Lower leg skin (tissue), 4 donors: ENCODE measurements around the gene PPP1R2B. TPM values are rescaled to one million over a fixed set of nuclear protein-coding genes. Genes with fewer than 3 reads are reported as not detected.
"Not testable (repeated sequence)": the region's sequence is repeated elsewhere in the genome, so short reads cannot be mapped to it uniquely, and the experiment has no call there.

Source experiments
- DNase-seq, 2 donors: peaks; one replicate each; pipeline ENCODE4 v3.0.0-alpha.2; 2019; ENCODE audit warnings: low spot score in 2 of 2
- H3K4me3 ChIP-seq: fragments of 200-600 bp; sonication (generic); 2 replicates; pipeline ENCODE4 v1.5.1; 2017; ENCODE audit warnings: mild to moderate bottlenecking, low read depth; ENCODE audit not compliant: poor library complexity, severe bottlenecking
- POLR2A ChIP-seq, 2 donors: fragments of 450-650 bp; IDR thresholded peaks; one replicate each; pipeline ENCODE4 v1.6.1; 2016 to 2017; ENCODE audit warnings: antibody characterized with exemption in 2 of 2, mild to moderate bottlenecking in 1 of 2, moderate library complexity in 1 of 2
- WGBS, 2 donors: methylation state at CpG; one replicate each; pipeline ENCODE4 v1.1.5; 2018; 5-methylcytosine and 5-hydroxymethylcytosine counted together
- intact Hi-C: fragments of 100-400 bp; cut with DNase I; formaldehyde crosslinking; loops from one replicate; pipeline ENCODE4 v1.15.0; 2023; ENCODE audit warnings: low total_unique reads
- total RNA-seq, 4 donors: library from RNA; depleted of rRNA; stranded (reverse); fragments of >200 nt; gene quantifications; one replicate each; pipeline ENCODE4 v1.1.0, GENCODE V29; 2016
- TF ChIP-seq, protein P1 (sequence below), 3 donors: fragments of 450-650 bp; IDR thresholded peaks; one replicate each; pipeline ENCODE4 v1.5.1; 2016; ENCODE audit warnings: antibody characterized with exemption in 3 of 3, mild to moderate bottlenecking in 3 of 3, moderate library complexity in 2 of 3

The PPP1R2B gene
- total RNA-seq, 4 donors from 2014 or later, result not detected

- 77 to 80% methylated on average over 6 of the region's 6 CpGs for WGBS, 2 donors
- DNase-seq, result no peak
- intact Hi-C loops, result no loop called here
- TF ChIP-seq, protein P1, sequence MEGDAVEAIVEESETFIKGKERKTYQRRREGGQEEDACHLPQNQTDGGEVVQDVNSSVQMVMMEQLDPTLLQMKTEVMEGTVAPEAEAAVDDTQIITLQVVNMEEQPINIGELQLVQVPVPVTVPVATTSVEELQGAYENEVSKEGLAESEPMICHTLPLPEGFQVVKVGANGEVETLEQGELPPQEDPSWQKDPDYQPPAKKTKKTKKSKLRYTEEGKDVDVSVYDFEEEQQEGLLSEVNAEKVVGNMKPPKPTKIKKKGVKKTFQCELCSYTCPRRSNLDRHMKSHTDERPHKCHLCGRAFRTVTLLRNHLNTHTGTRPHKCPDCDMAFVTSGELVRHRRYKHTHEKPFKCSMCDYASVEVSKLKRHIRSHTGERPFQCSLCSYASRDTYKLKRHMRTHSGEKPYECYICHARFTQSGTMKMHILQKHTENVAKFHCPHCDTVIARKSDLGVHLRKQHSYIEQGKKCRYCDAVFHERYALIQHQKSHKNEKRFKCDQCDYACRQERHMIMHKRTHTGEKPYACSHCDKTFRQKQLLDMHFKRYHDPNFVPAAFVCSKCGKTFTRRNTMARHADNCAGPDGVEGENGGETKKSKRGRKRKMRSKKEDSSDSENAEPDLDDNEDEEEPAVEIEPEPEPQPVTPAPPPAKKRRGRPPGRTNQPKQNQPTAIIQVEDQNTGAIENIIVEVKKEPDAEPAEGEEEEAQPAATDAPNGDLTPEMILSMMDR (IDR thresholded peaks at IDR 0.05), result no peak
- no peak for TF ChIP-seq POLR2A (IDR thresholded peaks at IDR 0.05)
- no peak overlapping the region for H3K4me3 ChIP-seq
Measured at GRCh38 chr5:156834916-156835315, 15.2 kb upstream of the PPP1R2B start.

DNA sequence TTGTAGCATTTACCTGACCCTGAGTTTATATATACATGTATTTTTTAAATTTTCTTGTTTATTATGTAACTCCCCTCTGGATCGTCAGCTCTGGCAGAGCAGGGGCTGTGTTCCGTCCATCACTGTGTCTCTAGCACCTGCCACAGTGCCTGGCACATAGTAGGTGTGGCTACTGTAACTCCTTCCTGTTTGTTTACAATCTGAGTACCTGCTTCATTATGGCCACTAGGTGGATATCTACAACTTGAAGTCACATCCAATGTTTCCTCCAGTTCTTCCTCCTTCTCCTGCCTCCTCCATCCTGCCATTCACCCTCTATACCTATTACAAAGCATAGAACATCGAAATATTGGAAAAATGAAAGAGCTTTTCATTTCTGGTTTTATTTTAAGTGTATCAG lies 14.2 kb upstream of the PPP1R2B start:
- no peak overlapping the region for H3K4me3 ChIP-seq
- DNase-seq, result no peak
- TF ChIP-seq POLR2A (IDR thresholded peaks at IDR 0.05), result no peak
- TF ChIP-seq, protein P1 (IDR thresholded peaks at IDR 0.05), result no peak
- intact Hi-C loops, result no loop called here
- WGBS, 2 donors, result 83 to 84% methylated on average over 3 of the region's 3 CpGs

DNA sequence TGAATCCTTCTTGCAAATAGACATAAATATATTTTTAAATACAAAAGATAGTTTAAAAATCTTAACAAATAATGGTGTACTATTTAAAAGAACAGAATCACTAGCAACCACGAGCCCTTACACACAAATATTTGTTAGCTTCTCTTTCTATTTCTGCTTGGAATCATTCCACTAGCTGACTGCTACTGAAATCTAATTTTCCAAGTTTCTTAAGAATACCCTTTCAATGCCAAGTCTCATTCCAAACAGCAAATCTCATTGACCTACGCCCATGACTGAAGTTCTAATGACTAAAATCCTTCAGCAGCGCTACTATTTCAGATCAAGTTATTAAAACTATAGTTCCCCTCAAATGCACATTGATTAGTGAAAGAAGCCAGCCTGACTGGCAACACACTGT lies 13.2 kb upstream of the PPP1R2B start:
- WGBS, 2 donors, result 53 to 58% methylated on average over 3 of the region's 3 CpGs
- no peak overlapping the region for H3K4me3 ChIP-seq
- TF ChIP-seq, protein P1 (IDR thresholded peaks at IDR 0.05), result no peak
- no peak for TF ChIP-seq POLR2A (IDR thresholded peaks at IDR 0.05)
- intact Hi-C loops, result no loop called here
- no peak for DNase-seq

GRCh38 chr5:156838961-156839360 lies 11.1 kb upstream of the PPP1R2B start:
- TF ChIP-seq, protein P1 (IDR thresholded peaks at IDR 0.05), result no peak
- TF ChIP-seq POLR2A (IDR thresholded peaks at IDR 0.05), result no peak
- DNase-seq, result no peak
- no peak overlapping the region for H3K4me3 ChIP-seq
- intact Hi-C loops, result no loop called here
- whole genome bisulfite sequencing, 2 donors, result 84 to 93% methylated on average over 5 of the region's 5 CpGs

DNA sequence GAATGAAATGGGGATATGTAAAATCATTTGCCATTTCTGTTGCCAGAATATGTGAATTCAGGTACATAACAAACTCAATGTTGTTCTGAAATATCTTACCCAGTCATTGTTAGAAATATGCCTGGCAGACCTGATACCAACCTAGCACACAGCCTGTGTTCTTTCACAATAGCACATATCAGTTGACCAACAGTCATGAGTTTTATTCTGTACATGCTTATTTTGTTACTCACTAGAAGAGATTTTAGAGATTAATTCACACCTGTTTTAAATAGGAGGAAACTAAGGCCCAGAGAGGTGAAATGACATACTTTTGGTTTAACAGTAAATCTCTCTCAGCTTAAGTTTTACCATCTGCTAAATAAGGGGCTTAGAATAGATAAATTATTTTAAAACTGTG lies 8.4 kb upstream of the PPP1R2B start:
- DNase-seq, result no peak

GRCh38 chr5:156846914-156847313 lies 3.2 kb upstream of the PPP1R2B start:
- 78 to 80% methylated on average over 2 of the region's 2 CpGs for WGBS, 2 donors
- TF ChIP-seq, protein P1 (IDR thresholded peaks at IDR 0.05), result no peak
- no peak for TF ChIP-seq POLR2A (IDR thresholded peaks at IDR 0.05)
- no peak for DNase-seq
- no peak overlapping the region for H3K4me3 ChIP-seq
- intact Hi-C loops, result no loop called here

More for the DNA sequence above, 8.4 kb upstream of the PPP1R2B start:
- H3K4me3 ChIP-seq, result no peak overlapping the region
- TF ChIP-seq, protein P1 (IDR thresholded peaks at IDR 0.05), result no peak
- TF ChIP-seq POLR2A (IDR thresholded peaks at IDR 0.05), result no peak
- intact Hi-C loops, result no loop called here

- DNase-seq, intact Hi-C loops, H3K4me3 ChIP-seq: not testable (repeated sequence)
- 84 to 88% methylated on average over 1 of the region's 1 CpG for WGBS, 2 donors
Measured at GRCh38 chr5:156848447-156848846, 1.6 kb upstream of the PPP1R2B start.
